PFSK-1 (cell line): ENCODE data around the gene TRAK1.

Experiments
- FOXP2 ChIP-seq: optimal IDR thresholded peaks from 2 replicates; pipeline ENCODE3; 2011; ENCODE audit warnings: borderline replicate concordance, control low read depth, inconsistent platforms; ENCODE audit not compliant: insufficient read depth; ENCODE audit errors: extremely low read length, extremely low read depth
- POLR2AphosphoS5 ChIP-seq: IDR thresholded peaks from 2 replicates; pipeline ENCODE4 v1.6.1; 2012; ENCODE audit warnings: low read depth, mild to moderate bottlenecking, control low read depth, low read length, moderate library complexity
- SIN3A ChIP-seq: IDR thresholded peaks from 2 replicates; pipeline ENCODE4 v1.6.1; 2012; ENCODE audit warnings: mild to moderate bottlenecking, low read length, moderate library complexity, borderline replicate concordance; ENCODE audit not compliant: insufficient read depth
- TAF1 ChIP-seq: IDR thresholded peaks from 2 replicates; pipeline ENCODE4 v1.6.1; 2012; ENCODE audit warnings: low read length, control low read depth, borderline replicate concordance; ENCODE audit not compliant: insufficient read depth
- TF ChIP-seq, protein P1 (sequence below), 2 experiments: IDR thresholded peaks; 2 replicates each; pipeline versions ENCODE4 v1.6.1 to v1.8.0; 2011 to 2012; ENCODE audit warnings: low read depth in 2 of 2, low read length in 2 of 2, control low read depth in 1 of 2, inconsistent platforms in 1 of 2, mild to moderate bottlenecking in 1 of 2, moderate library complexity in 1 of 2; ENCODE audit not compliant: insufficient read depth in 1 of 2

TRAK1 gene

DNA sequence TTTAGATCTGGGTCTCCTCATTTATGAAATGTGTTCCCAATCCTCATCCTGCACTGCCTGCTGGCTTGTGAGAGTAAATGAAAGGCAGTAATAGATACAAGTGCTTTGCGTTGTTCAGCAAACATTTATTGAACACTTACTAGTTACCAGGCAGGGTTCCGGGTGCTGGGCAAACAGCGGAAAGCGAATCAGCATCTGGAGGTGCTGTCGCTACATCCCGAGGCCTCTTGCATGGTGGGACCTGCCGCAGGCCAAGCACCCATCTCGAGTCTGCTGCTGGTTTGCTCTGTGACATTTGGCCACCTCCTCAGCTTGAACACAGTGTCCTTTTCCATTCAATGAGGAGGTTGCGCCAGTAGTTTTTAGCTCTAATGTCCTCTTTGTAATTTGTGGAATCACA, 24.8 kb downstream of the TRAK1 start:
- TF ChIP-seq TAF1, result no peak
- TF ChIP-seq, protein P1, sequence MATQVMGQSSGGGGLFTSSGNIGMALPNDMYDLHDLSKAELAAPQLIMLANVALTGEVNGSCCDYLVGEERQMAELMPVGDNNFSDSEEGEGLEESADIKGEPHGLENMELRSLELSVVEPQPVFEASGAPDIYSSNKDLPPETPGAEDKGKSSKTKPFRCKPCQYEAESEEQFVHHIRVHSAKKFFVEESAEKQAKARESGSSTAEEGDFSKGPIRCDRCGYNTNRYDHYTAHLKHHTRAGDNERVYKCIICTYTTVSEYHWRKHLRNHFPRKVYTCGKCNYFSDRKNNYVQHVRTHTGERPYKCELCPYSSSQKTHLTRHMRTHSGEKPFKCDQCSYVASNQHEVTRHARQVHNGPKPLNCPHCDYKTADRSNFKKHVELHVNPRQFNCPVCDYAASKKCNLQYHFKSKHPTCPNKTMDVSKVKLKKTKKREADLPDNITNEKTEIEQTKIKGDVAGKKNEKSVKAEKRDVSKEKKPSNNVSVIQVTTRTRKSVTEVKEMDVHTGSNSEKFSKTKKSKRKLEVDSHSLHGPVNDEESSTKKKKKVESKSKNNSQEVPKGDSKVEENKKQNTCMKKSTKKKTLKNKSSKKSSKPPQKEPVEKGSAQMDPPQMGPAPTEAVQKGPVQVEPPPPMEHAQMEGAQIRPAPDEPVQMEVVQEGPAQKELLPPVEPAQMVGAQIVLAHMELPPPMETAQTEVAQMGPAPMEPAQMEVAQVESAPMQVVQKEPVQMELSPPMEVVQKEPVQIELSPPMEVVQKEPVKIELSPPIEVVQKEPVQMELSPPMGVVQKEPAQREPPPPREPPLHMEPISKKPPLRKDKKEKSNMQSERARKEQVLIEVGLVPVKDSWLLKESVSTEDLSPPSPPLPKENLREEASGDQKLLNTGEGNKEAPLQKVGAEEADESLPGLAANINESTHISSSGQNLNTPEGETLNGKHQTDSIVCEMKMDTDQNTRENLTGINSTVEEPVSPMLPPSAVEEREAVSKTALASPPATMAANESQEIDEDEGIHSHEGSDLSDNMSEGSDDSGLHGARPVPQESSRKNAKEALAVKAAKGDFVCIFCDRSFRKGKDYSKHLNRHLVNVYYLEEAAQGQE (IDR thresholded peaks at IDR 0.05; ENCODE audit: insufficient read depth in 1 of 2, low read depth in 2 of 2, low read length in 2 of 2), result no peak
- no peak for TF ChIP-seq POLR2AphosphoS5
- no peak for TF ChIP-seq FOXP2

DNA sequence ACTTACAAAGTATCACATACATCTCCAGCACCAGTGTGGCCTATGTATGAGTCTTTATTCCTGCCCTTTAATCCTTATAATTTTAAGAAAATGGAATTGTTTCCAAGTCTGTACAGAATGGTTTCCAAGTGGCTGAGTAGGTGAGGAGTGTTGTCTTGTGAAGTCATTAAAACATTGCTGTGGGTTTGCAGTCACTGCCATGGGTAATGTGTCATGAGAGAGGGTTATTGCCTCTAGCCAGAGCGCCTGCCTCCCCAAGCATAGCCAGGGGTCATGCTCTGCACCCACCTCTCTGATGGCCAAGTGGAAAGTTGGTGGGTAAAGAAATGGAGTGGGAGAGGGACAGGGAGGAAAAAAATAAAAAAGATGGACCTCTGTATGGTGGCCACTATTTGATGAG, 25.3 kb downstream of the TRAK1 start:
- TF ChIP-seq FOXP2 (no peak), SIN3A (no peak), POLR2AphosphoS5 (no peak), TAF1 (no peak)
- TF ChIP-seq, protein P1 (IDR thresholded peaks at IDR 0.05; ENCODE audit: insufficient read depth in 1 of 2, low read depth in 2 of 2, low read length in 2 of 2), result no peak

DNA sequence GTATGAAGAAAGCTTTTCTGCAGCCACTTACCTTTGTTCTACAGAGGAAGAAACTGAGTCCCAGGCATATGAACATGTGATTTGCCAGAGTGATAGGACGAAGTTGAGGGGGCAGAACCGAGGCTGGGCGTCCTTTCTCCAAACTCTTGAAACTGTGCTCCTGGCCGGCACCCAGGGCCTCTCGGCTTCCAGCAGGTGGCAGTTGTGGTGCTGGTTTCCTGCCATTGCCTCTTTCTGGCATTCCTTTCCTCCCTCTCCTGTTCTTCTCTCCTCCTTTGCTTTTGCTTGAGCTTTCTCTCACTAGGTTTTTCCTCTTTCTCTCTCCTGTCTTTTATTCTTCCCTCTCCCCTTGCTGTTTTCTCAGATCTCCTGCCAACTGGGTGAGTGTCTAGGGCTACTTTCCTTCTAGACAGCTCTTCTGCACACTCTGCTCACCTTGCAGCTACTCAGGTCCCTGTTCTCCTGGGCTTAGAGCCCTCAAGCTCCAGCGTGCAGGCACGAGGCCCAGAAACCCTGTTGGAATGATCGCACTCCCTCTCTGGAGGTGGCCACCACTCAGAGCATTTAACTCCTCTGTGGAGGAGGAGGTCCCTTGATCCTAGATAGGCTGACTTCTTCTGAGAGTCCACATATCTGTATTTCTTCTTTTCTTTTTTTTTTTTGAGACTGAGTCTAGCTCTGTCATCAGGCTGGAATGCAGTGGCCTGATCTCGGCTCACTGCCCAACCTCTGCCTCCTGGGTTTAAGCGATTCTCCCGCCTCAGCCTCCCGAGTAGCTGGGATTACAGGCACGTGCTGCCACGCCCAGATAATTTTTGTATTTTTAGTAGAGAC, 26.2 kb downstream of the TRAK1 start:
- TF ChIP-seq FOXP2 (no peak), TAF1 (no peak), SIN3A (no peak), POLR2AphosphoS5 (no peak)
- TF ChIP-seq, protein P1 (IDR thresholded peaks at IDR 0.05; ENCODE audit: insufficient read depth in 1 of 2, low read depth in 2 of 2, low read length in 2 of 2), result no peak

DNA sequence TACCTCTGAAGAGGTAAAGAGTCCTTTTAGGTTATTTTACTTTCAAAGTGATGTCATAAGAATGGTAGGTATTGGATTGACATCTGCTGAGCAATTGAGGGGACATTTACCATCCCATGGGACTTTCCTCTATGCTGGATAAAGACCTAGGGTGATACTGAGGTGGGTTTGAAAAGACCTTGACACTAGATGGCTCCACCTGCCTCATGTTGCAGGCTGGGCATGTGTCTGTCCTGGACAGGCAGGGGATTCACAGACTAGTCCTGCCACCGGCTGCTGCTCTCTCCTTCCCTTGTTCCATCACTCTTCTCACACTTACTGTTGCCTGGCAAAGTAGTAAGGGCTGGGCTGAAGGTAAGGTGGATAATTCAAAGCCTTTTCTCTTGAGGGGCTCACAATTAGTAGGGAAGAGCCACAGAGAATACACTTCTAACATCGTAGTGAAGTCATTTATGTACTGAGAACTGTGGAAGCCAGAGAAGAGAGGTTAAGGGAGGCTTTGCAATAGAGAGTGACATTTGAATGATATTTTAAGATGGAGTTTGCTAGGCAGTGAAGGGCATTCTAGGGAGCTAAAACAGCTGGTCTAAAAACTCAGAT, 27.7 kb downstream of the TRAK1 start:
- TF ChIP-seq TAF1 (no peak), SIN3A (no peak), POLR2AphosphoS5 (no peak)

DNA sequence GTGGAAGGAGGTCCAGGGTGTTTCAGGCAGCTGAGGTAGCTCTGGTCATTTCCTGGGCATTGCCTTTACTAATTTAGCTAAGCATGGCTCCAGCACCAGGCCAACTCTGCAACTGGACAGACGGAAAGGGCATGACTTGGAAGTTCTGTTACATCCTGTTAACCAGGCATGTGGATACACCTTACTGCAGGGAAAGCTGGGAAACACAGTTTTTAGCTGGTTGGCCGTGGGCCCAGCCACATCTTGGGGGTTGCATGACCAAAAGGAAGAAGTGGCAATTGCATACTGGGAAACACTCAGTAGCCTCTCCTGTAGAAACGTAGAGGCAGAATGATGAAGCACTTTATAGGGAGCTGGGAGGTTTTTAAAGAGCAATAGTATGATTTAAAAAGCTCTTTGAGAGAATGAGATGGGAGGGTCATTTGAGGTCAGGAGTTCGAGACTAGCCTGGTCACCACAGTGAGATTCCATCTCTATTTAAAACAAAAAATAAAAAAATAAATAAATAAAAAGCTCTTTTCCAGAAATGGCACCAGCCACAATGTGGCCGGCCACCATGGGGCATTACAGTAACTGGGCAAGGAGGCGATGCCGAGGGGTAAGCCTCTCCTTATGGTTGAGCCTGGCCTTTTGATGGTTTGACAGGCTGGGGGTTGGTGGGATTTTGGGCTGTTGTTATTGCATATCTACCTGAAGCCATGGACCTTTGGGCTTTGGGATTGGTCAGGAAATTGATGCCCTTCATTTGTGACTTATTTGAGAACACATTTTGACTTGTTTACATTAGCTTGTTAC, 28.6 kb downstream of the TRAK1 start:
- no peak for TF ChIP-seq FOXP2
- TF ChIP-seq, protein P1 (IDR thresholded peaks at IDR 0.05; ENCODE audit: insufficient read depth in 1 of 2, low read depth in 2 of 2, low read length in 2 of 2), result no peak
- TF ChIP-seq TAF1, result no peak
- no peak for TF ChIP-seq POLR2AphosphoS5
- no peak for TF ChIP-seq SIN3A
